ENCODE data around the gene DAZ3. TPM values are rescaled to one million over a fixed set of nuclear protein-coding genes. Genes with fewer than 3 reads are reported as not detected.
"Not testable (repeated sequence)": the region's sequence is repeated elsewhere in the genome, so short reads cannot be mapped to it uniquely, and the experiment has no call there.

The DAZ3 gene
- not detected for polyA plus RNA-seq (ENCODE audit: insufficient read length)
- long read RNA-seq, donor 1: 0 reads
- long read RNA-seq, donor 2: 0 reads
- long read RNA-seq, donor 3: 0 reads
- long read RNA-seq, donor 4: 0 reads
- long read RNA-seq, donor 5: 0 reads
- long read RNA-seq, donor 6: 0 reads
- long read RNA-seq, donor 7: 0 reads
- long read RNA-seq, donor 8: 0 reads

DNA sequence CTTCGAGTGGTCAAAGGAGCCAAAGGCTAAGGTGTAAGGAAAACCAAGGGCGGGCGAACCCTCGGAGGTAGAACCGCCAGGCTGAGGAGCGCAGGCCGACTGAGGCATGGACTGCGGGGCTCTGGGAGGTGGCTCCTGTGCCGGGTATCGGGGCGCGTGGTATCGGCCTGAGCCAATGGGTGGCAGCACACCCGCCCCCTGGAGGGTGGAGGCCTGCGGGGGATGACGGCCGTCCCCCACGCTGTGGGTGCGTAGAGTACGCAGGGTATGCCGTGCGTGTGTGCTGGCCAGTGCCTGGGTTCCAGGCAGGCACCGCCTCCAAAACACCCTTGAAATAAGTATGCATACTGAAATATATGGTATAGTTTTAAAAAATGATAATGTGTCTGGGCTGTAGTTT, at the start of gene DAZ3:
TSS of gene DAZ3 (minus strand) at position 101 of the 400 bp plus-strand sequence. CDS start 208 bp downstream, outside the sequence.
- DNase-seq: not testable (repeated sequence)

DNA sequence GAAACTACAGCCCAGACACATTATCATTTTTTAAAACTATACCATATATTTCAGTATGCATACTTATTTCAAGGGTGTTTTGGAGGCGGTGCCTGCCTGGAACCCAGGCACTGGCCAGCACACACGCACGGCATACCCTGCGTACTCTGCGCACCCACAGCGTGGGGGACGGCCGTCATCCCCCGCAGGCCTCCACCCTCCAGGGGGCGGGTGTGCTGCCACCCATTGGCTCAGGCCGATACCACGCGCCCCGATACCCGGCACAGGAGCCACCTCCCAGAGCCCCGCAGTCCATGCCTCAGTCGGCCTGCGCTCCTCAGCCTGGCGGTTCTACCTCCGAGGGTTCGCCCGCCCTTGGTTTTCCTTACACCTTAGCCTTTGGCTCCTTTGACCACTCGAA, 20.4 kb upstream of the DAZ3 start, which contains the start of gene DAZ4:
TSS of gene DAZ4 (plus strand) at position 301 of the 400 bp plus-strand sequence. CDS start 208 bp downstream, outside the sequence.
- not testable (repeated sequence) for DNase-seq

DNA sequence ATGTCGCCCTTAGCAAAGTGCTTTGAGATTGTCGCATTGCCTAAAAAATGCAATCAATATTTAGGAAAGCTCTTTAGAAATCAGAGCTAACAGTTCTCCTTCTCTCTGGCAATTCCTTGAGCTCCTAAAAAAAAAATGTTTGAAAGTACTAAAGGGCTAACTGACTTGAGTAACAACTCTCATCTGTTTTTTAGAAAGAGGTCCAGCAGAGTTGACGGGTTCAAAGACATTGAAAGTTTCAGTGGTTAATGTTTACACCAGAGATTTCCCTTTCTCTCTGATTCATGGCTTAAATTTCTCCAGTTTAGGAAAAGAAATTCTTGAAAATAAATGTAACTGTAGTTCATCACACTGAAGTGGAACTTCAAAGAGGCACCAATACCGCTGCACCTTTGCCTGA, 11.9 kb upstream of the DAZ3 start:
- not testable (repeated sequence) for DNase-seq

DNA sequence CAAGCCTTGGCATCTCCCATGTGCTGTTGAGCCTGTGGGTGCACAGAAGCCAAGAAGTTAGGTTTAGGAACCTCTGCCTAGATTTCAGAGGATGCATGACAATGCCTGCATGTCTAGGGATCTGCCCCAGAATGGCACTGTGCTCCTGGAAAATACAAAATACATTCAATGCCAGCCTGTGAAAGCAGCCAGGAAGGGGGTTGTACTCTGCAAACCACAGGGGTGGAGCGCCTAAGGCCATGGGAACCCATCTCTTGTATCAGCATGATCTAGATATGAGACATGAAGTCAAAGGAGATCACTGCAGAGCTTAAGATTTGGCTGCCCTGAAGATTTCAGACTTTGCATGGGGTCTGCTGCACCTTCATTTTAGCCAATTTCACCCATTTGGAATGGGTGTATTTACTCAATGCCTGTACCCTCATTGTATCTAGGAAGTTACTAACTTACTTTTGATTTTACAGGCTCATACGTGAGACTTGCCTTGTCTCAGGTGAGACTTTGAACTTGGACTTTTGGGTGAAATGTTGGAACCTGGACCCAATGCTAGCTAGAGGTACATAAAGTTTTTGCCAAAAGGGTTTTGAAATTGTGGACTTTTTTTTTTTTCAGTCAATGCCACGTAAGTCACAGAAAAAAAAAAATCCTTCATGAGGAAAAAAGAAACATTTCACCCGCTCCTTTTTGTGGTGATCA, 11.1 kb upstream of the DAZ3 start:
- DNase-seq: not testable (repeated sequence)

- not testable (repeated sequence) for DNase-seq
Observed at GRCh38 chrY:24821836-24822235, 8.6 kb upstream of the DAZ3 start.

Other genes starting within 250 kb of the DAZ3 start
- gene BPY2B, start 195.4 kb downstream of the DAZ3 start, polyA plus RNA-seq (ENCODE audit: insufficient read length): not detected
- gene DAZ4, start 20.5 kb upstream of the DAZ3 start, polyA plus RNA-seq (ENCODE audit: insufficient read length): not detected
- not detected for gene BPY2C, start 238.7 kb upstream of the DAZ3 start, polyA plus RNA-seq (ENCODE audit: insufficient read length)

Measured in left kidney (tissue), 8 donors.